Measurements from ENCODE around the gene MRPS25. TPM values are rescaled to one million over a fixed set of nuclear protein-coding genes. Genes with fewer than 3 reads are reported as not detected.
"Not testable (repeated sequence)": the region's sequence is repeated elsewhere in the genome, so short reads cannot be mapped to it uniquely, and the experiment has no call there.

The MRPS25 gene
- total RNA-seq, 1 experiment from 2014 or later: 24.8 TPM

DNA sequence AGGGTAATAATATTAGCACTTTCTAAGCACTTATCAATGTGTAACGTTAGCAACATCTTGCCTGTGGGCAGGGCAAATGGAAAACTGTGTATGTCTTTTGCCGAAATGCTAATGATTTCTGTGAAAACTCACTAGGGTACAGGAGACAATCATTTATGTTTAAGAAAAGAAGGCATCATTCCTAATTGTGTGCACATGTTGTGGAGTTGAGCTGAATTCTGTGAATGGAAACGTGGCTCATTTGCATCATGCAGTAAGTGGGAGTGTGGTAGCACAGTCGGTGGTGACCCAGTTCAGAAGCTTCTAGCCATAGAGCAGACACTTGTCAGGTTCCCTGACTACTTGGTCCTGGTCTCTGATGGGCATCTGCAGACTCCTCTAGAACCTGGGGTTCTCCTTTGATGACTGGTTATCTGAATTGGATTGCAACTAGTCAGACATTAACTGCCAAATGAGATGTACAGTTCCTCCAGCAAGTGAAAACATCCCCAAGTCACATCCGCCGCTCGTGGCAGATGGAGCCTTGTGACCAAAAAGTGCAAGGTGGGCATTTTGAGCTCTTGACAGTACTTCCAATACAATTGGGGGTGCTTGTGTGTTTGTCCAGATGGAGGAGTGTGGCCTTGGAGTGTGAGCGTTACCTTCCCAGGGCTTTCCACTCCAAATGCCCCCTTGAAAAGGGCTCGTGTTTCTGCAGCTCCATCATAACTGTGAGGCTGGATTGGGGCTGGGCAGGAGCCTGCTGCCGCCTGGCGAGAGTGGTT lies 21.5 kb downstream of the MRPS25 start:
- DNase-seq (ENCODE audit: low spot score): no peak

DNA sequence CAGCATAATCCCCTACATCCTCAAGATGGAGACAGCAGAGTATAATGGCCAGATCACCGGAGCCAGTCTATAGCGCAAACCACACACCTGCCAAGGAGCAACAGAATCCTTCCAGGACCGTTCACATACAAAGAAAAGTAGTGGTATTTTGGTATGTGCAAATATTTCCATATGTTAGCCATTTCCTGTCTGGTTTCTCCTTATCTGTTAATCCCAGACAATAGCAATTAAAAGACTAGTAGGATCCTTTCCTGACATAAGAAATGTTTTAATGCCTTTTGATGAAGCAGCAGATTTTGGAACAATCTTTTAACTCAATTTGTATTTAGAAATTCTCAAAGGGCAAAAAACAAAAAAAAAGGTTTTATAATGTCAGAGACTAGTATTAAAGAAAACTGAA lies 22.2 kb downstream of the MRPS25 start:
- DNase-seq (ENCODE audit: low spot score): peak; percentile 48

DNA sequence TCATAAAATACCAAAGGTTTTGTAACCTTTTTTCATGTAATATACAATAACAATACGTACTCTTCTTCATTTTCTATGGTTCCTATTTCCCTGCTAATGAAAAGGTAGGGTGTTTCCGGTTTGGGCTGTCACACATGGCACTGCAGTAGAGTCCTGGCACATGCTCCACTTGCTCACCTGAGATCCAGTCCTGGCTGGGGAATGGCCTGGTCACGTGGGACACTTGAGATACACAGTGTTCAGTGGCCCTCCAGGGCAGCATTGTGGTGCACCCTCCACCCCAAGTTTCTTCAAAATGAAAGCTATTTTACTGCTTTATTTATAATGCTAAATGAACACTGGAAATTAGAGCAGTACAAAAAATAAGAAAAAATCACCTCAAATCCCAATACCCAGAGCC lies 23.2 kb downstream of the MRPS25 start:
- DNase-seq (ENCODE audit: low spot score): no peak

DNA sequence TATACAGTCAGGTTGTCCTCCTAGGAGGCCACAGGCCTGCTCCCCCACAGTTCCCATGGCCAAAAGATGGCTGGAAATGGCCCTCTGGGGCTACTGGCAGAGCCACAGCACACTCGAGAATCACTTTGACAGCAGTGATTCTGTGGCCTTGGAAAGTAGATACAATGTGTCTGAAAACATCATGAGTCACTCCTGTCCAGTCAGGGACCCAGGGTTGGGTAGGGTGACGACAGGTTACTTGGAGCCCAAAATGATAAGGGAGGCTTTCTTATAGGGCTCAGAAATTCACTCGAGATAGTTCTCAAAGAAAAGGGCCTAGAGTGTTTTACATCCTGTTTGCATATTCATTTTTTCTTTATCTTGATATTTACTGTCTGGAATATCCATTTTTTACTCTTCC lies 24.3 kb downstream of the MRPS25 start:
- no peak for DNase-seq (ENCODE audit: low spot score)

DNA sequence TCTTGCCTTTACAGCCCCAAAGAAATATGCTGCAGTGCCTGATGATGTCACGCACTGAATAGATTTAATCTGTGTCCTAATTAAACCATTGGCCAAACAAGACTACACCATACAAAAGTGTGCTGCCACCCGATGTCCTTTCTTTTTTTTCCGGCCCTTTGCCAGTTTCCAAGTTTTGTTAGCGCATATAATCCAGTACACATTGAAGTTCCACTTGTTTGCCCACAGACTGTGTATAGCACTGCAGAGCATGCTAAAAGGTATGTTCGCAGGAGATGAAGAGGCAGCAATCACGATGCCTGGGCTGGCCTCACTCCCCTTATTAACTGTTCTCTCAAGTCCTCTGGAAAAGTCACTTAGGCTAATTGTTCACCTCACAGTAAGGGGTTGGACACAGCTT lies 26.8 kb downstream of the MRPS25 start:
- no peak for DNase-seq (ENCODE audit: low spot score)

DNA sequence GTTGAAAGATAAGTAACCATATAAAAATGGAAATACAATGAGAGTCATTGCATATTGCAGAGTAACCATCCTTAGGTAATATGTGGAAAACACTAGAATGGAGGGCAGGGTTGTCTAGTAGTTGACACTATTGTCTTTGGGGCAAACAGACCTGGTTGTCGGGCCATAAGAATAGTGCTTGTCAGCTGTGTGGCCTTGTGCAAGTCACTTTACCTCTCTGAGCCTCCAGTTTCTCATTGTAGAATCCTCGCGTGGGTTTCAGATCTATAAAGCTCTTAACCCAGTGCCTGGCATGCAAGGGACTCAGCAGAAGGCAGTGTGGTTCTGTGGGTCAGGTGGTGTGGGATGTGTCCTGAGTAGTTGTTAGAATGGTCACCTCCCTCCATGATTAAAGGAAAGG lies 32.0 kb downstream of the MRPS25 start:
- no peak for DNase-seq (ENCODE audit: low spot score)

DNA sequence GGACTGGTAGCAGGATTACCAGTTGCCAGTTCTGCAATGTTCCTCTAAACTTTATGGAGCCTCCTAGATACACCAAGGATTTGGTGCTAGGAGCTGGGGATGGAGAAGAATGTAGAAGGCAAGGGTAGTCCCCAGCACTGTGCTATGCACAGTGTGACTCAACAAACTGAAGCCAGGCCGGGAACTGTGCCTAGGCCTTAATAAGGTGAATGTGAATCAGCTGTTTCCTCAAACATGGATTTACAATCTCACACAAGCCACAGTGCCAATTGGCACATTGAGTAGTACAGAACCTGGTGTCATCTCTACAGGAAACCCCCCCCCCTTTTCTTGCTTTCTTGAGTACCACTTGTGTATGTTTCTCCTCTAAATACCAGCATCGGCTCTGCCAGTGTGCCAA lies 32.5 kb downstream of the MRPS25 start:
- no peak for DNase-seq (ENCODE audit: low spot score)

DNA sequence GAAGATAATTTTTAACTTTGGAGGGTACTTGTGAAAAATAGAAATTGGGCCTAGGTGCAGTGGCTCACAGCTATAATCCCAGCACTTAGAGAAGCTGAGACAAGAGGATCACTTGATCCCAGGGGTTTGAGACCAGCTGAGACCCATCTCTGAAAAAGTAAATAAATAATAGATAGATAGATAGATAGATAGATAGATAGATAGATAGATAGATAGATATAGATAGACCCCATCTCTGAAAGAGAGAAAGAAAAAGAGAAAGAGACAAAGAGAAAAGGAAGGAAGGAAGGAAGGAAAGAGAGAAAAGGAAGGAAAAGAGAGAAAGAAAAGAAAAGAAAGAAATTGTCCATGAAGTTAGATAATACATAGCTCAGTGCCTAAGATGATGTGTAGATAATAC lies 35.5 kb downstream of the MRPS25 start:
- no peak for DNase-seq (ENCODE audit: low spot score)

DNA sequence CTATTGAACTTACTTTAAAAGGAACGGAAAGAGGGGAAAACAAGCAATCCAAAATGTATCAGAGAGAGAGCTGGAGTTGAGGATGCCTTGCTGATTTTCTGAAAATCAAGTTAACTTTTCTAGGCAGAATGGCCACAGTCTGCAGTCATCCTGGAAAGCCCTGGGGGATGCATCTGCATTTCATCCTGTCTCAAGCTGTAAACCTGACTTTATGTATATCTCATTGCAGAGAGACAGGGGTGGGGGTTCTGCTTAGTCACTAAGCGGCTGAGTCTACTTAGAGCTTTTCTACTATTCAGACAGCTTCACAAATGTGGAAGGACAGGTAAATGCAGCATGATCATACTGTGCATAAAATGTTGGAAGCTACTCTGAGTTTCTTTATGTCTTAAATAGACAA lies 41.4 kb downstream of the MRPS25 start:
- DNase-seq (ENCODE audit: low spot score): no peak

DNA sequence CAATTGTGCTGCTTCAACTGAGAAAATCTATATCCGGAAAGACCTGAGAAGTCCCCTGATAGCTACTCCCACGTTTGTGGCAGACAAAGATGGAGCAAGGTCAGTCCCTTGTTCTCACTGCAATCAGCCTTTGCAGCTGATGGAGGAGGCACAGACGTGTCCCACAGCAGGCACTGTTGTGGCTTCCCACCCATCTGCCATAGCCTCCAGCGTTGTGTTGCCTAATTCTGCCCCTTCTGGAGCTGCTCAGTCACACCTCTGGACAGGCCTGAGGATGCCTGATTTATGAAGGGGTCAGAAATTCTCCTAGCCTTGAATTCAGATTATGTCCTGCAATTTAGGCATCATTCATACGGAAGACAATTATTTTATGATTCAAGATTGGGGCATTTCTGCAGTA lies 41.9 kb downstream of the MRPS25 start:
- no peak for DNase-seq (ENCODE audit: low spot score)

DNA sequence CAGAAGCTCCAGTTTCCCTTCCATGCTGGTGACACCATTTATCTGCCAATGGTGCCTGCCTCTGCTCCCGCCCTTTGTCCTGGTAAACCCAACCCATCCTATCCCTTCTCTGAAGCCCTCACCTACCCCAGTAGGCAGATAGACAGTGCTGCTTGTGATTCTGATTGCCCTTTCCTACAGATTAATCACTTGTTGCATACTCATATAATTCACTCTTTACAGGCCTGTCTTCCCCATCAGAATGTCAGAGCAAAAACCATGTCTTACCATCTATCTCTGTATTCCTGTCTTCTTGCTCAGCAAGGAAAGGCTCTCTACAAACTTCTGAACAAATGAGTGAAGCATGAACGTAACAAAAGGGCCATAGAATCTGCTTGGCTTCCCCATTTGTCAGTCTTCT lies 47.9 kb downstream of the MRPS25 start:
- DNase-seq (ENCODE audit: low spot score): no peak

DNA sequence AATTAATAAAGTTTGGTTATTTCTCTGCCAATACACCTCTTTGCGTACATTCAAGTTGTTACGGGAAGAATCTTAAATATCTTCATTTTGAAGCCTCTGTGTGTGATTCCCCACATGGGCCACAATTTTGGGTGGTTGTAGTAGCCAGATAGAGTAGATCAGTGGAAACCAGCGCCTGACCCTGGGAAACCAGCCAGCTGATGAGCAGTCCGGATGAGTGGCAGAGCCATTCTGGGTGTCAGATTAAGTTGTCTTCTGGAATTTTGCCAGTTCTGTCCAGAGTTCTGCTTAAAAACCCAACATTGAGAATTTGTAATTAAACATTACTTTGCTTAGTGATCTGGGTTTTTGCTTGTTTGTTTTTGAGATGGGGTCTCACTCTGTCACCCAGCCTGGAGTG lies 49.7 kb downstream of the MRPS25 start:
- DNase-seq (ENCODE audit: low spot score): no peak

DNA sequence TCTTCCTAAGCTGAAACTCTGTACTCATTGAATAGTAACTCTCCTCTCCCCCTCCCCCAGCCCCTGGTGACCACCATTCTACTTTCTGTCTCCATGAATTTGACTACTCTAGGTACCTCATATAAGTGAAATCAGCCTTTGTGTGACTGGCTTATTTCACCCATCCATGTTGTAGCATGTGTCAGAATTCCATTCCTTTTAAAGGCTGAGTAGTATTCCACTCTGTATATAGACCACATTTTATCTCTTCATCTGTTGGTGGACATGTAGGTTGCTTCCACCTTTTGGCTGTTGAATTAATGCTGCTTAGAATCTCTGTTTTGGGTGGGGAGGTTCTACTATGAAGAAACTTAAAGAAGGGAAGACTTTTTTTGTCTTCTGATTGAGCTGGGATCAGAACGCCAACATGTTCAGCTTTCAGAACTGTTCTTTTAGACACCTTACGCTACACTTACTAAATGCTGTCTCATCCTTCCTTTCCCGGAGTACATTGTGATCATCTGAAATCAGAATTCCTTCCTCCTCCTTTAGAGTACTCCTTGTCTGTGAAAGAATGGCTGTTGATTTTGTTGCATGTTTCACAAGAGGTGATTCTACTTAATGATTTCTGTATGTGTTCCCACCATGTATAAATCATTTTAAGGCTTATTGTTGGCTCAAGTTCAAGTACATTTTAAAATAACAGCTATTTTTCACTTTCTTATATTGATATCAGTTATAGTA lies 50.3 kb downstream of the MRPS25 start:
- no peak for DNase-seq (ENCODE audit: low spot score)

DNA sequence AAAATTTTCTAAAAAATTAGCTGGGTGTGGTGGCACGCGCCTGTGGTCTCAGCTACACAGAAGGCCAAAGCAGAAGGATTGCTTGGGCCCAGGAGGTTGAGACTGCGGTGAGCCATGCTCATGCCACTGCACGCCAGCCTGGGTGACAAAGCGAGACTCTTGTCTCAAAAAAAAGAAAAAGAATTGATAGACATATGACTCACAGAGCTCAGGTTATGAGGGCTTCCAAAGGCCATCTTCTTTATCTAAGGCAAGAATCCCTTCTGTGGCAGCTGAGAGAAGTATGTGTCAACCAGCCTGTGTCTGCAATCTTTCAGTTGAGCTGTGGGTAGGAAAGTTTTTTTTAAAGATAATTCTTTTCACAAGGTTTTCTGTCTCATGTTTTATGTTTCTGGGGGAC lies 53.9 kb downstream of the MRPS25 start:
- DNase-seq (ENCODE audit: low spot score): no peak

DNA sequence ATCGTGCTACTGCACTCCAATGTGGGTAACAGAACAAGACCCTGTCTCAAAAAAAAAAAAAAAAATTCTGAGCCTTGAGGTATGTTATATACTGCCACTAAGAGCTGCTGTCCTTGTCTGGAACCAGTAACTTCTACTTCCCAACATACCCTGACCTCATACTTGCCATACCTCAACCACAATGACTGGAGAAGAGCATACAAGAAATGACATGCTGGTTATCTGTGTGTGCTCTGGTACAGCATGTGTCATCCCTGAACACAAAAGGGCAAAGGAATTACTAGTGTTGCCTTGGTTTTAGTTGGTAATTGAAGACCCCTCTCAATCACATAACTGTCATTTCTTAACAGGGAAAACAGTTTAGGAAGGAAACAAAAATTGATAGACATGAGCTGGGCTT lies 54.5 kb downstream of the MRPS25 start:
- DNase-seq (ENCODE audit: low spot score): no peak

DNA sequence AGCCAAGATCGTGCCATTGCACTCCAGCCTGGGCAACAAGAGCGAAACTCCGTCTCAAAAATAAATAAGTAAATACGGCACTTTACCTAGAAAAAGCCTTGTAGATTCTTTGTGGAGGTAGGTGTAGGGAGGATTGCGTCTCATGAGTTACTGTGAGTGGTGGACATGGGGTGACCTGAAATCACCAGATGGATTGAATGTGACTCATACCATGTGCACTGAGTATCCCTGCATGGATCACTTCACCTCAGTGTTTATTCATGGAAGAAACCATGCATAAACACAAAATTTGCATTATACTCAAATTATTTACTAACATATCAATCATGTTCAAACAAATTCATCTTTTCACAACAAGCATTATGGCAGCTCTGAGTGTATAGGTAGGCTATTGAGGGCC lies 55.9 kb downstream of the MRPS25 start:
- DNase-seq (ENCODE audit: low spot score): no peak

DNA sequence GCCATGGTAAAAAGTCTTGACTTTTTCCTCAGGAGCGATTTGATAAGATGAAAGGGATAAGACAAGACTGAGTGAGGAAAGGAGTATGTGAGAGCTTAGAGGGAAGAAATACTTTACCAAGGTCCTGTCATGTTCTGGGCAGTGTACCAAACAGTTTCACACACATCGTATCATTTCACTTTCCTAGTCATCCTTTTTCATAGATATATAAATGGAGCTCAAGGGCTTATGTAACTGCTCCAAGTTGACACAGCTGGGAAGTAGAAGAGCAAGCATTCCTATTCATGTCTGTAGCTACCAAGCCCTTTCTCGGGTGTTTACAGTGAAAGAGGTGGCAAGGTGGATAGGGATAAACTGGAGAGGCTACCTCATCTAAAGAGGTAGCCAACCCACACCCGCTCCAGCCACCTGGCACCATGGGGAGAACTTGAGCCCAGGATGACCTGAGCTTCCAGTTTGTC lies 57.4 kb downstream of the MRPS25 start:
- DNase-seq (ENCODE audit: low spot score): peak; percentile 30

DNA sequence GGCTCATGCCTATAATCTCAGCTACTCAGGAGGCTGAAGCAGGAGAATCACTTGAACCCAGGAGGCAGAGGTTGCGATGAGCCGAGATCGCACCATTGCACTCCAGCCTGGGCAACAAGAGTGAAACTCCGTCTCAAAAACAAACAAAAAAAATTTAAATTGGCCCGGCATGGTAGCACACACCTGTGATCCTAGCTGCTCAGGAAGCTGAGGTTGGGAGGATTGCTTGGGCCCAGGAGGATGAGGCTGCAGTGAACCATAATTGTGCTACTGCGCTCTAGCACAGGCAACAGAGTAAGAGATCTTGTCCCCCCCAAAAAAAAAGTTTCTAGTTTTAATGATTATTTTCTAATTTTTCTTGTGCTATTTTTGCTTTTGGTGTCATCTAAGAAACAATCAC lies 65.9 kb downstream of the MRPS25 start:
- not testable (repeated sequence) for DNase-seq (ENCODE audit: low spot score)

Other genes starting within 250 kb of the MRPS25 start
- gene FGD5, start 246.4 kb downstream of the MRPS25 start, total RNA-seq (2014; rRNA removed; shearing (Covaris generic)): not detected in 2 replicates
- gene NR2C2, start 117.7 kb downstream of the MRPS25 start, total RNA-seq (2014; rRNA removed; shearing (Covaris generic)): 20.3 and 24.4 TPM in 2 replicates
- 23.3 and 29.0 TPM in 2 replicates for gene RBSN, start 33.8 kb upstream of the MRPS25 start, total RNA-seq (2014; rRNA removed; shearing (Covaris generic))
- 35.3 and 39.4 TPM in 2 replicates for gene CAPN7, start 140.9 kb upstream of the MRPS25 start, total RNA-seq (2014; rRNA removed; shearing (Covaris generic))